SJCRH30 (cell line): ENCODE results near the gene TTC29. TPM values are rescaled to one million over a fixed set of nuclear protein-coding genes. Genes with fewer than 3 reads are reported as not detected.

Experiments used
- DNase-seq, 2 experiments: peaks; one replicate each; pipeline ENCODE4 v3.0.0-alpha.2; 2015 to 2020
- H3K27ac ChIP-seq: fragments of 250-450 bp; sonication (Bioruptor Pico); 2 replicates; pipeline ENCODE4 v1.5.1; 2020; ENCODE audit warnings: mild to moderate bottlenecking, moderate library complexity
- H3K27me3 ChIP-seq: fragments of 250-450 bp; sonication (Bioruptor Pico); 2 replicates; pipeline ENCODE4 v1.5.1; 2020; ENCODE audit warnings: mild to moderate bottlenecking, moderate library complexity
- H3K36me3 ChIP-seq: fragments of 250-450 bp; sonication (Bioruptor Pico); 2 replicates; pipeline ENCODE4 v1.5.1; 2020; ENCODE audit warnings: mild to moderate bottlenecking, moderate library complexity
- H3K4me1 ChIP-seq: fragments of 250-450 bp; sonication (Bioruptor Pico); 2 replicates; pipeline ENCODE4 v1.5.1; 2020; ENCODE audit warnings: mild to moderate bottlenecking, moderate library complexity
- H3K4me3 ChIP-seq: fragments of 250-450 bp; sonication (Bioruptor Pico); 2 replicates; pipeline ENCODE4 v1.5.1; 2020; ENCODE audit warnings: mild to moderate bottlenecking, moderate library complexity
- H3K9me3 ChIP-seq: fragments of 250-450 bp; sonication (Bioruptor Pico); replicated peaks from 2 replicates; pipeline ENCODE4 v1.5.1; 2020; ENCODE audit warnings: mild to moderate bottlenecking, moderate library complexity
- total RNA-seq: library from RNA; depleted of rRNA; stranded (reverse); fragments of >200 nt; shearing (Covaris generic); gene quantifications from 2 replicates; pipeline ENCODE4 v1.2.3, GENCODE V29; 2014; rRNA removed

Gene TTC29, protein sequence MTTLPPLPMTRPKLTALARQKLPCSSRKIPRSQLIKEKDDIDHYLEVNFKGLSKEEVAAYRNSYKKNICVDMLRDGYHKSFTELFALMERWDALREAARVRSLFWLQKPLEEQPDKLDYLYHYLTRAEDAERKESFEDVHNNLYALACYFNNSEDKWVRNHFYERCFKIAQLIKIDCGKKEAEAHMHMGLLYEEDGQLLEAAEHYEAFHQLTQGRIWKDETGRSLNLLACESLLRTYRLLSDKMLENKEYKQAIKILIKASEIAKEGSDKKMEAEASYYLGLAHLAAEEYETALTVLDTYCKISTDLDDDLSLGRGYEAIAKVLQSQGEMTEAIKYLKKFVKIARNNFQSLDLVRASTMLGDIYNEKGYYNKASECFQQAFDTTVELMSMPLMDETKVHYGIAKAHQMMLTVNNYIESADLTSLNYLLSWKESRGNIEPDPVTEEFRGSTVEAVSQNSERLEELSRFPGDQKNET
- not detected in 2 replicates for total RNA-seq

DNA sequence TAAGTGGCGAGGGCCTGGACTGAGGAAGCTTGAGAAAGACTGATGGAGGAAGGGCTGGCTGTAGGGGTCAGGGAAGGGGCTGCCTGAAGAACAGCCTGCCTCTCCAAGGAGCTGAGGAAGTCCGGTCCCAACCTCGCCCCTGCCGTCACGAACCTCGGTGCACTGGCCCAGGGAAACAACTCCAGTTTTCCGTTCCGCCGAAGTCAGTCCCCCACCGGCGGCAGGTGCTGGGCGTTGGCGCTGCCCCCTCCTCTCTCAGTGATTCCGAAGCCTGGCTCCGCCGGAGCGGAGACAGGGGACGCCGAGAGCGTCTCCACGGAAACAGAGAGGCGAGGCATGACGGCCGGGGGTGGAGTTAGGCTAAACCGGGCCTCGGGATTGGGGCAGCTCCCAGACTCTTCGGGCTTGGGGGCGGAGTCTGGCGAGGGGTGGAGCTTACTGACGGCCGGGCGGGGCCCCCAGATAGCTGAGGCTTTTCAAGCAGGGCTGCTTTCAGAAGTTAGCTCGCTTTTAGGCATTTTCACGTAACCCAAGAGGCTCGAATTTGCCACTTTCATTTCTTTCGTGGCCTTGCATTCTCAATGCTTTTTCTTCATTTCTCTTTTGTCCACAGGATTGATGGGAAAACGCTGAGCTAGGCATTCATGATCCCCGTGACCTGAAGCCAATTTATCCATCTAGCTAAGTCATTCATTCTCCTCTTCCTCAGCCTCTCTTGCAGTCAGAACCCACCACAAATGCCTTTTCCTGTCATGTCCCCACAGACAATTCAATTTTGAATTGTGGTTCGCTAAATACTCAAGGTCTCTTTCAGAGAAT, at the start of gene TTC29:
TTC29 (minus strand) TSS at position 309 of the 819 bp plus-strand sequence. CDS start 5,969 bp downstream, outside the sequence.
- Histone ChIP-seq H3K27me3 (no peaks in the 10 kb centered on the region), H3K36me3 (no peaks in the 10 kb centered on the region), H3K4me1 (no peaks in the 10 kb centered on the region), H3K9me3 (no peaks in the 10 kb centered on the region), H3K4me3 (peak within 1 kb of the TSS; percentile 42), H3K27ac (no peak within 1 kb of the TSS)
- DNase-seq = peak; percentile 89 to 91

DNA sequence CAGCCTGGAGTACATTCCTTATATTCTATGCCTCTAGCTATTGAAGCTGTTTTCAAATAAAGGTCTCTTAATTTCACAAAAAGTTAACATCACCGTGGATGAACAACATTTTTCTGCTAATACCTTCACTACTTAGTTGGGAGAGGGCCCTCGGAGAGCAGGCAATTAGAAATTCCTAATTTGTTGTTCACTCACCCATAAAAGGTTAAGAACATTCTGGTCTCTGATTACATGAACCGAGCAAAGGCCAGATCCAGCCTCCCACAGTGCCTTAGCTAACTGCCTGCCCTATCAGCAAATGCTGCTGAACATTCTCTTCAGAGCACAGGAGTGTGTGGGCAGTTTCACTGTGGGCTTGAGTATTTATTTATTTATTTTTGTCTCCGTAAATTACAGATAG, 36.0 kb upstream of the TTC29 start:
- no peaks in the 10 kb centered on the region for H3K36me3 ChIP-seq
- no peak for DNase-seq
- no peak overlapping the region for H3K27ac ChIP-seq
- no peaks in the 10 kb centered on the region; the same call in 1 of the 2 replicates for H3K27me3 ChIP-seq
- H3K4me1 ChIP-seq = no peaks in the 10 kb centered on the region
- H3K4me3 ChIP-seq = no peak overlapping the region
- no peaks in the 10 kb centered on the region for H3K9me3 ChIP-seq

- H3K4me3 ChIP-seq = no peak overlapping the region
- H3K4me1 ChIP-seq = no peaks in the 10 kb centered on the region
- H3K9me3 ChIP-seq = no peaks in the 10 kb centered on the region
- H3K27ac ChIP-seq = no peak overlapping the region
- no peak for DNase-seq
- H3K27me3 ChIP-seq = no peaks in the 10 kb centered on the region; the same call in 1 of the 2 replicates
- H3K36me3 ChIP-seq = no peaks in the 10 kb centered on the region
Observed at GRCh38 chr4:146978641-146979040, 33.0 kb upstream of the TTC29 start.

GRCh38 chr4:146976145-146976544, 30.5 kb upstream of the TTC29 start:
- H3K36me3 ChIP-seq = no peaks in the 10 kb centered on the region
- no peak for DNase-seq
- no peak overlapping the region for H3K27ac ChIP-seq
- no peak overlapping the region for H3K4me3 ChIP-seq
- no peaks in the 10 kb centered on the region for H3K9me3 ChIP-seq
- H3K4me1 ChIP-seq = no peaks in the 10 kb centered on the region
- no peaks in the 10 kb centered on the region; the same call in 1 of the 2 replicates for H3K27me3 ChIP-seq

DNA sequence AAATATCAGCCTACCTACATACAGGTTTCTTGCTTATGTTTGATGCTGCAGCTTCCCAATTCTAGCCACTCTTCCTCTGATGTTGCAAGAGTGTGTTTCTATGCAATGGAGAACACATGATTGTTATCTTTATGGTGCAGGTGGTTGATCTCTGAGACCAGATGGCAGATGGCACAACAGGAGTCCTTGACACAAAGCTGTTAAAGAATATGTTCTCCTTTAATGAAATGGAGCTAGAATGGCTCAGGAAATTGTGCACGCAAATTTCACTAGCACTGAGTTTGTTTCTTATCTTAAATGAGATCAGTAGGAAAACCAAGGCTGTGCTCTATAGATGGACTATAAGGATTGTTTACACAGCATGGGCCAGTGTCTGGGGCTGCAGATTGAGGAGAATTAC, 29.9 kb upstream of the TTC29 start:
- H3K4me3 ChIP-seq = no peak overlapping the region
- H3K36me3 ChIP-seq = no peaks in the 10 kb centered on the region
- no peak overlapping the region for H3K27ac ChIP-seq
- H3K9me3 ChIP-seq = no peaks in the 10 kb centered on the region
- DNase-seq = no peak
- no peaks in the 10 kb centered on the region for H3K4me1 ChIP-seq
- H3K27me3 ChIP-seq = no peaks in the 10 kb centered on the region

DNA sequence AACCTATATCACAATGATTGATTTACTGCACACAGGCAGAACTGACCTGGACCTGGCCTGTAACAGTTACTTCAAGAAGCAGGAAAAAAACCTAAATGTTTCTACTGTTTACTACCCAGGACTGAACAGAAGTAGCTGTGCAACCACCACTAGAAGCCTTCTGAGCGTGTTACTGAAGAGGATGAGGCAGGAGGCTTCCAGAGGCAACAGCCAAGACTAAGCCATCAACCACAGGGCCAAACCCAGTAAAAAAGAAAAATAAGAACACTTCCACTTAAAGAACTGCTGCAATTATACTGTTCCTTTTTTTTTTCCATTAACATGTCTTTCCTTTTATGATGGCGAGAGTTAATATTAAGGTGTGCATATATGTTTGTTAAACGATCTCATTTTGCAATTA, 29.4 kb upstream of the TTC29 start:
- H3K27ac ChIP-seq = no peak overlapping the region
- no peak for DNase-seq
- no peaks in the 10 kb centered on the region for H3K9me3 ChIP-seq
- H3K27me3 ChIP-seq = no peaks in the 10 kb centered on the region
- H3K4me3 ChIP-seq = no peak overlapping the region
- no peaks in the 10 kb centered on the region for H3K4me1 ChIP-seq
- no peaks in the 10 kb centered on the region for H3K36me3 ChIP-seq

DNA sequence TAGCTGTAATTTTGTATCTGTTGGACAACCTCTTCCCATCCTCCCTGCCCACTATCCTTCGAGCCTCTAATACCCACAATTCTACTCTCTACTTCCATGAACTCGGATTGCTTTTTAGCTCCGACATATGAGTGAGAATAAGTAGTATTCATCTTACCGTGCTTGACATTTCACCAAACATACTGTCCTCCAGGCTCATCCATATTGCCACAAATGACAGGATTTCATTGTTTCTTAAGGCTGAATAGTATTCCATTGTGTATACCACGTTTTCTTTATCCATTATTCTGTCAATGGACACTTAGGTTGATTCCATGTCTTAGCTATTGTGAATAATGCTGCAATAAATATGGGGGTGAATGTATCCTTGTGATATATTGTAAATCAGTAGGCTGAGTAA, 26.4 kb upstream of the TTC29 start:
- H3K27me3 ChIP-seq = no peaks in the 10 kb centered on the region
- H3K9me3 ChIP-seq = no peaks in the 10 kb centered on the region
- no peak for DNase-seq
- H3K4me3 ChIP-seq = no peak overlapping the region
- H3K36me3 ChIP-seq = no peaks in the 10 kb centered on the region
- H3K27ac ChIP-seq = no peak overlapping the region
- H3K4me1 ChIP-seq = no peaks in the 10 kb centered on the region

- no peaks in the 10 kb centered on the region for H3K4me1 ChIP-seq
- H3K4me3 ChIP-seq = no peak overlapping the region
- no peak overlapping the region for H3K27ac ChIP-seq
- DNase-seq = no peak
- H3K36me3 ChIP-seq = no peaks in the 10 kb centered on the region
- no peaks in the 10 kb centered on the region for H3K27me3 ChIP-seq
- no peaks in the 10 kb centered on the region for H3K9me3 ChIP-seq
Observed at GRCh38 chr4:146969126-146969525, 23.5 kb upstream of the TTC29 start.

DNA sequence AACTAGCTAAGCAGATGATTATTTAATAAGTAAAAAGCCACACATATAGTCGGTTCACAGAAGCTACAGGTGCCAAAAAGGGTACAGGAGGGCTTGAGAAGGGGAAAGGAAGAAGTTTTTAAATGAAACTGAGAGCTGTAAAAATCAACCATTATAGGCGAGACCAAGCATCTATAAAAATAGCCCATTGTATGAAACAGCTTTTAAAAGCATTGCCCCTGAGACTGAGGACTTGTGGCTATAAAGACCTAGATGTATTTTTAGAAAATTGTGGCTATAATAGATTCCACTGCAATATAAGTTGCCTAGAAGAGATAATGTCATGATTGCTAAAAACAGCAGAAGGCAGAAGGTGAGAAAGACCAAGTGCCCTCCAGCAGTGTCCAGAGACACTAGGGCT, 15.0 kb upstream of the TTC29 start:
- Histone ChIP-seq H3K4me3 (no peak overlapping the region), H3K27ac (no peak overlapping the region), H3K9me3 (no peaks in the 10 kb centered on the region), H3K27me3 (no peaks in the 10 kb centered on the region), H3K36me3 (no peaks in the 10 kb centered on the region), H3K4me1 (no peaks in the 10 kb centered on the region)
- no peak for DNase-seq

DNA sequence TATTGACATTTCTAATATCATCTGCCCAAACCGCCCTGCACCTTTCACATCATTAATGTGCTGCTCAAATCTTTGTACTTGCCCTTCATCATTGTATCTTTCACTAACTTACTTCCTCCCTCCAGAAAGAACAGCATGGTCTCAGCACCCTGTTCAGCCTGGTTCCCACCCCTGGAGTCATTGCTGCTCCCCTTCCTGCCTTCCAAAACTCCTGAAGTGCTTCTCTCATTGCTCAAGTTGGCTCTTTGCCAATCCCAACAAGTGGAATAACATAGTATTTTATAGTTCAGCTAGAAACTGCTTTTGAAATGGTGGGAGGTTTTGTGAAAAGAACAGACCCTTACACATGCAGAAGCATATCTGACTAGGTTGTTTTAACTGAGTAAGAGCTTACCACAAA, 14.0 kb upstream of the TTC29 start:
- peak in 1 of 2 experiments; percentile 12 for DNase-seq

GRCh38 chr4:146957237-146957636, 11.6 kb upstream of the TTC29 start:
- no peaks in the 10 kb centered on the region for H3K27me3 ChIP-seq
- H3K27ac ChIP-seq = no peak overlapping the region
- no peak for DNase-seq
- no peaks in the 10 kb centered on the region for H3K36me3 ChIP-seq
- H3K9me3 ChIP-seq = no peaks in the 10 kb centered on the region
- no peaks in the 10 kb centered on the region for H3K4me1 ChIP-seq
- no peak overlapping the region for H3K4me3 ChIP-seq

More for the DNA sequence above, 14.0 kb upstream of the TTC29 start:
- no peaks in the 10 kb centered on the region for H3K4me1 ChIP-seq
- H3K9me3 ChIP-seq = no peaks in the 10 kb centered on the region
- no peak overlapping the region for H3K27ac ChIP-seq
- H3K36me3 ChIP-seq = no peaks in the 10 kb centered on the region
- no peaks in the 10 kb centered on the region for H3K27me3 ChIP-seq
- no peak overlapping the region for H3K4me3 ChIP-seq

DNA sequence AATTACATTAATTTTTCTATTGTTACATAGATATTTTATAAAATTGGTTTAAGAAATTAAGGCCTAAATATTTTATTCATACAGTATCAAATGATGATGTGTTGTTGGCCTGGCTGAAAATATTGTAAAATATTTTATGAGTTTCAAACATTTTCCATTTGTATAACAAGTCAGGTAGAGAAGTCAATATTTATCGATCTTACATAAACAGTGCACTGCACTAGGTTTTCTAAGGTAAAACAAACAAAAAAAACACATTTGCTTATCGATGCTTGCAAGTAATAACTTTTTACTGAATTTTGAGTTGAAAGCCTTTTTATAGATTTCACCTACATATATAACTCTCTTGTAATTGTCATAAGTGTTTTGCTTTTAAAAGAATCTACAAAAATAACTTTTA, 7.2 kb upstream of the TTC29 start:
- Histone ChIP-seq H3K27me3 (no peaks in the 10 kb centered on the region), H3K9me3 (no peaks in the 10 kb centered on the region), H3K4me3 (no peak overlapping the region), H3K36me3 (no peaks in the 10 kb centered on the region), H3K27ac (no peak overlapping the region), H3K4me1 (no peaks in the 10 kb centered on the region)
- no peak for DNase-seq

DNA sequence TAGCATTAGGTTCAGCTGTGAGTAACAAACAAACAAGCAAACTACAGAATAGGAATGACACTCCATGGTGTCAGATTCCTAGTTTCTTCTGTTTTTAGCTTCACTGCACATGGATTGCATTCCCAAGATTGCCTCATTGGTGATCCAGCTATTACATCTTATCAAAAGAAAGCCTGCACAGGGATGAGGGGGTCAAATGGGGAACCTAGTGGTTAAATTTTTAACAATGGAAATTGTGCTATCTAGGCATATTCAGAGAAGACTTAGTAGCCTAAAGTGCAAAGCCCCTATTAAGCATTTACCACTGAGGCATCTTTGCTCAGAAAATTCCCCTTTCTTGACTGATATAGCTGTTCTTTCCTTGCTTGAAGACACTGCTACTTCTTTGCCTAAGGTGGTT, 3.9 kb upstream of the TTC29 start:
- no peaks in the 10 kb centered on the region for H3K4me1 ChIP-seq
- no peak overlapping the region for H3K4me3 ChIP-seq
- DNase-seq = no peak
- H3K27me3 ChIP-seq = no peaks in the 10 kb centered on the region
- no peak overlapping the region for H3K27ac ChIP-seq
- no peaks in the 10 kb centered on the region for H3K9me3 ChIP-seq
- no peaks in the 10 kb centered on the region for H3K36me3 ChIP-seq

- Histone ChIP-seq H3K4me3 (no peak overlapping the region), H3K4me1 (no peaks in the 10 kb centered on the region), H3K9me3 (no peaks in the 10 kb centered on the region), H3K36me3 (no peaks in the 10 kb centered on the region), H3K27me3 (no peaks in the 10 kb centered on the region), H3K27ac (no peak overlapping the region)
- no peak for DNase-seq
Observed at GRCh38 chr4:146943691-146944375, 1.8 kb downstream of the TTC29 start.

DNA sequence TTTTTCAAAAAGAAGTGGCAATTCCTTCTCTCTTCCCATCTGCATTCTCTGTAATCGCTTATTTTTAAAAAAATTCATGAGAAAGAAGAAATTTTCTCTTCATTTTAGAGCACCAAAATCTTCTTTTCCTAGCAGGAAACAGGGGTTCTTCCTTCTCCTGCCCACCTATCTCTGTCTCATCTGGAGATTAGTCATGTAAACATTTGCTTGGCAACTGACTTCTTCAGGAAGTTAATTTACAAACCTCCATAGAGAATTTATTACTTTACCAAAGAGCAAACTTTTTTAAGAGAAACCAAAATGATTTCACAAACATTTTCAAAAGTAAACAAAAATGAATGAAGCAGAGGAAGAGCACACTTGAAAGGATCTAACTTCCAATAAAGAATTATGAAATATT, 13.5 kb downstream of the TTC29 start:
- no peaks in the 10 kb centered on the region for H3K27me3 ChIP-seq
- H3K27ac ChIP-seq = no peak overlapping the region
- no peak for DNase-seq
- H3K4me3 ChIP-seq = no peak overlapping the region
- H3K36me3 ChIP-seq = no peaks in the 10 kb centered on the region
- no peaks in the 10 kb centered on the region for H3K4me1 ChIP-seq
- no peaks in the 10 kb centered on the region for H3K9me3 ChIP-seq
